H9 (cell line): ENCODE data around the gene SOX30. TPM values are rescaled to one million over a fixed set of nuclear protein-coding genes. Genes with fewer than 3 reads are reported as not detected.

ENCODE experiments used
- DNase-seq: peaks from one replicate; pipeline ENCODE4 v3.0.0-alpha.2; 2017
- H2AFZ ChIP-seq: one replicate; pipeline ENCODE4 v1.6.1; 2013; ENCODE audit warnings: mild to moderate bottlenecking, low read length, control low read depth, moderate library complexity
- H2AK5ac ChIP-seq: 2 replicates; pipeline ENCODE4 v1.6.1; 2013; ENCODE audit warnings: low read length, control low read depth, mixed read lengths; ENCODE audit not compliant: insufficient read length
- H2BK120ac ChIP-seq: one replicate; pipeline ENCODE4 v1.6.1; 2013; ENCODE audit warnings: low read depth, mild to moderate bottlenecking, low read length, control low read depth, inconsistent platforms; ENCODE audit not compliant: poor library complexity, severe bottlenecking
- H2BK12ac ChIP-seq: 2 replicates; pipeline ENCODE4 v1.6.1; 2013; ENCODE audit warnings: low read length, control low read depth, mixed read lengths, low read depth; ENCODE audit not compliant: insufficient read length
- H2BK15ac ChIP-seq: 2 replicates; pipeline ENCODE4 v1.6.1; 2013; ENCODE audit warnings: low read depth, low read length, control low read depth
- H2BK20ac ChIP-seq: one replicate; pipeline ENCODE4 v1.6.1; 2013; ENCODE audit warnings: low read depth, mild to moderate bottlenecking, low read length, control low read depth, inconsistent platforms; ENCODE audit not compliant: poor library complexity, severe bottlenecking
- H2BK5ac ChIP-seq: 2 replicates; pipeline ENCODE4 v1.6.1; 2013; ENCODE audit warnings: low read length, control low read depth, mixed read lengths; ENCODE audit not compliant: insufficient read length
- H3K14ac ChIP-seq: 2 replicates; pipeline ENCODE4 v1.6.1; 2013; ENCODE audit warnings: low read length, control low read depth; ENCODE audit not compliant: insufficient read depth
- H3K18ac ChIP-seq: 2 replicates; pipeline ENCODE4 v1.6.1; 2013; ENCODE audit warnings: low read depth, mild to moderate bottlenecking, mixed read lengths, low read length, control low read depth; ENCODE audit not compliant: insufficient read length
- H3K23ac ChIP-seq: 2 replicates; pipeline ENCODE4 v1.6.1; 2013; ENCODE audit warnings: low read length, control low read depth, mixed read lengths, low read depth; ENCODE audit not compliant: insufficient read length
- H3K23me2 ChIP-seq: 2 replicates; pipeline ENCODE4 v1.6.1; 2013; ENCODE audit warnings: low read depth, mild to moderate bottlenecking, mixed read lengths, low read length, control low read depth; ENCODE audit not compliant: insufficient read length, poor library complexity, severe bottlenecking
- H3K27ac ChIP-seq: 2 replicates; pipeline ENCODE4 v1.5.1; 2013; ENCODE audit warnings: low read length, control low read depth, mixed read lengths, low read depth; ENCODE audit not compliant: insufficient read length
- H3K27me3 ChIP-seq: 2 replicates; pipeline ENCODE4 v1.6.1; 2013; ENCODE audit warnings: low read length, control low read depth, inconsistent platforms; ENCODE audit not compliant: insufficient read depth
- H3K4ac ChIP-seq: 2 replicates; pipeline ENCODE4 v1.6.1; 2013; ENCODE audit warnings: low read depth, mild to moderate bottlenecking, control low read depth, inconsistent platforms, low read length, moderate library complexity
- H3K4me1 ChIP-seq: 2 replicates; pipeline ENCODE4 v1.6.1; 2013; ENCODE audit warnings: low read length, control low read depth, inconsistent platforms; ENCODE audit not compliant: insufficient read depth
- H3K4me2 ChIP-seq: 2 replicates; pipeline ENCODE4 v1.6.1; 2013; ENCODE audit warnings: low read length, control low read depth, mixed read lengths; ENCODE audit not compliant: insufficient read length, insufficient read depth
- H3K56ac ChIP-seq: 2 replicates; pipeline ENCODE4 v1.6.1; 2013; ENCODE audit warnings: low read depth, mild to moderate bottlenecking, mixed read lengths, low read length, control low read depth; ENCODE audit not compliant: insufficient read length
- H3K79me1 ChIP-seq: 2 replicates; pipeline ENCODE4 v1.6.1; 2013; ENCODE audit warnings: low read depth, mild to moderate bottlenecking, moderate library complexity, low read length, control low read depth, inconsistent platforms; ENCODE audit not compliant: insufficient read depth, poor library complexity, severe bottlenecking
- H3K79me2 ChIP-seq: 2 replicates; pipeline ENCODE4 v1.6.1; 2013; ENCODE audit warnings: low read length, control low read depth, inconsistent platforms; ENCODE audit not compliant: insufficient read depth
- H3K9ac ChIP-seq: 2 replicates; pipeline ENCODE4 v1.6.1; 2013; ENCODE audit warnings: low read length, control low read depth, mixed read lengths; ENCODE audit not compliant: insufficient read length; ENCODE audit errors: extremely low read depth
- H3K9me3 ChIP-seq: one replicate; pipeline ENCODE4 v1.6.1; 2013; ENCODE audit warnings: low read depth, low read length, inconsistent platforms; ENCODE audit not compliant: control insufficient read depth
- H3T11ph ChIP-seq: one replicate; pipeline ENCODE4 v1.6.1; 2013; ENCODE audit warnings: mild to moderate bottlenecking, low read length, control low read depth, inconsistent platforms
- H4K20me1 ChIP-seq: one replicate; pipeline ENCODE4 v1.6.1; 2013; ENCODE audit not compliant: control insufficient read depth, insufficient read length, insufficient read depth
- H4K5ac ChIP-seq: 2 replicates; pipeline ENCODE4 v1.6.1; 2013; ENCODE audit warnings: low read depth, mild to moderate bottlenecking, mixed read lengths, low read length, control low read depth; ENCODE audit not compliant: insufficient read length
- H4K8ac ChIP-seq: replicated peaks from 2 replicates; pipeline ENCODE4 v1.6.1; 2013; ENCODE audit warnings: low read length, control low read depth, mixed read lengths, low read depth; ENCODE audit not compliant: insufficient read length
- H4K91ac ChIP-seq: 2 replicates; pipeline ENCODE4 v1.6.1; 2013; ENCODE audit warnings: low read depth, mild to moderate bottlenecking, moderate library complexity, mixed read lengths, low read length, control low read depth; ENCODE audit not compliant: insufficient read length
- H3K27ac Mint-ChIP-seq, 3 experiments: 2 replicates in 2 of 3; 3 replicates in 1 of 3; pipeline ENCODE4 v1.8.0; 2020 to 2021; ENCODE audit warnings: mixed read lengths in 3 of 3, mild to moderate bottlenecking in 1 of 3, moderate library complexity in 1 of 3
- H3K27me3 Mint-ChIP-seq: 2 replicates; pipeline ENCODE4 v1.8.0; 2021; ENCODE audit warnings: low read depth, mild to moderate bottlenecking, moderate library complexity, mixed read lengths
- H3K36me3 Mint-ChIP-seq, 3 experiments: 2 replicates in 2 of 3; 3 replicates in 1 of 3; pipeline ENCODE4 v1.8.0; 2020 to 2021; ENCODE audit warnings: low read depth in 3 of 3, mixed read lengths in 3 of 3; ENCODE audit not compliant: insufficient read depth in 1 of 3
- H3K4me1 Mint-ChIP-seq, 2 experiments: 2 replicates each; pipeline ENCODE4 v1.8.0; 2020; ENCODE audit warnings: mixed read lengths in 2 of 2
- H3K4me3 Mint-ChIP-seq, 2 experiments: 2 replicates in 1 of 2; 3 replicates in 1 of 2; pipeline ENCODE4 v1.8.0; 2020 to 2021; ENCODE audit warnings: mild to moderate bottlenecking in 2 of 2, mixed read lengths in 2 of 2, moderate library complexity in 1 of 2
- H3K9me3 Mint-ChIP-seq, 2 experiments: 2 replicates in 1 of 2; 3 replicates in 1 of 2; pipeline ENCODE4 v1.8.0; 2020; ENCODE audit warnings: mild to moderate bottlenecking in 2 of 2, mixed read lengths in 2 of 2, moderate library complexity in 1 of 2
- WGBS: extraction: QIAGEN DNeasy Blood & Tissue Kit; methylation state at CpG from one replicate; pipeline ENCODE4 v1.1.7; 2013; ENCODE audit warnings: missing lambda C conversion rate, low lambda C conversion rate, mixed read lengths; ENCODE audit not compliant: insufficient read length; ENCODE audit errors: extremely low coverage; 5-methylcytosine and 5-hydroxymethylcytosine counted together
- total RNA-seq: library from RNA; stranded (reverse); gene quantifications from 2 replicates; pipeline ENCODE4 v1.2.1, GENCODE V29; 2021
- TF ChIP-seq, protein P1 (sequence below): fragments of 200-600 bp; sonication (generic); conservative IDR thresholded peaks from 3 replicates; pipeline ENCODE4 v1.8.0; 2021; ENCODE audit warnings: antibody characterized with exemption, mild to moderate bottlenecking

Gene SOX30
- total RNA-seq, 1 experiment from 2014 or later: not detected

- H3K4me3 Mint-ChIP-seq: no peak overlapping the region
- no peak overlapping the region for H2BK12ac ChIP-seq
- H3K23me2 ChIP-seq: peaks cover 2% of the 10 kb centered on the region
- H2BK5ac ChIP-seq: no peak overlapping the region
- H2BK120ac ChIP-seq: no peak overlapping the region
- H3K27ac ChIP-seq: no peak overlapping the region
- H2AFZ ChIP-seq: no peak overlapping the region
- no peak overlapping the region for H3K23ac ChIP-seq
- no peak overlapping the region for H2BK15ac ChIP-seq
- H3K27ac Mint-ChIP-seq: no peak overlapping the region
- H3K9me3 ChIP-seq: no peaks in the 10 kb centered on the region
- TF ChIP-seq, protein P1, sequence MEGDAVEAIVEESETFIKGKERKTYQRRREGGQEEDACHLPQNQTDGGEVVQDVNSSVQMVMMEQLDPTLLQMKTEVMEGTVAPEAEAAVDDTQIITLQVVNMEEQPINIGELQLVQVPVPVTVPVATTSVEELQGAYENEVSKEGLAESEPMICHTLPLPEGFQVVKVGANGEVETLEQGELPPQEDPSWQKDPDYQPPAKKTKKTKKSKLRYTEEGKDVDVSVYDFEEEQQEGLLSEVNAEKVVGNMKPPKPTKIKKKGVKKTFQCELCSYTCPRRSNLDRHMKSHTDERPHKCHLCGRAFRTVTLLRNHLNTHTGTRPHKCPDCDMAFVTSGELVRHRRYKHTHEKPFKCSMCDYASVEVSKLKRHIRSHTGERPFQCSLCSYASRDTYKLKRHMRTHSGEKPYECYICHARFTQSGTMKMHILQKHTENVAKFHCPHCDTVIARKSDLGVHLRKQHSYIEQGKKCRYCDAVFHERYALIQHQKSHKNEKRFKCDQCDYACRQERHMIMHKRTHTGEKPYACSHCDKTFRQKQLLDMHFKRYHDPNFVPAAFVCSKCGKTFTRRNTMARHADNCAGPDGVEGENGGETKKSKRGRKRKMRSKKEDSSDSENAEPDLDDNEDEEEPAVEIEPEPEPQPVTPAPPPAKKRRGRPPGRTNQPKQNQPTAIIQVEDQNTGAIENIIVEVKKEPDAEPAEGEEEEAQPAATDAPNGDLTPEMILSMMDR: no peak
- H4K91ac ChIP-seq: no peak overlapping the region
- H3K9ac ChIP-seq: no peak overlapping the region
- no peaks in the 10 kb centered on the region for H3K79me2 ChIP-seq
- no peak for DNase-seq
- H3K4me2 ChIP-seq: no peak overlapping the region
- no CpG with 5 or more reads among the region's 7 CpGs for WGBS
- no peak overlapping the region for H3K56ac ChIP-seq
- H2AK5ac ChIP-seq: no peak overlapping the region
- H3K27me3 ChIP-seq: no peaks in the 10 kb centered on the region
- H3K27me3 Mint-ChIP-seq: peaks cover 8% of the 10 kb centered on the region
- H3T11ph ChIP-seq: no peak overlapping the region
- no peaks in the 10 kb centered on the region for H3K79me1 ChIP-seq
- peaks cover under 1 to 4% (median 2%) of the 10 kb centered on the region in 3 experiments; a peak in 3 of 7 replicates for H3K36me3 Mint-ChIP-seq
- H2BK20ac ChIP-seq: no peak overlapping the region
- no peaks in the 10 kb centered on the region for H4K20me1 ChIP-seq
- H3K4me1 Mint-ChIP-seq: peaks cover 0 to 4% of the 10 kb centered on the region in 2 experiments; a peak in 1 of 4 replicates
- H3K18ac ChIP-seq: no peak overlapping the region
- no peaks in the 10 kb centered on the region for H3K4me1 ChIP-seq
- no peak overlapping the region for H4K5ac ChIP-seq
- H3K14ac ChIP-seq: no peak overlapping the region
- no peak overlapping the region for H4K8ac ChIP-seq
- H3K9me3 Mint-ChIP-seq: peaks cover 4 to 5% of the 10 kb centered on the region in 2 experiments
- no peak overlapping the region for H3K4ac ChIP-seq
Measured at GRCh38 chr5:157648275-157648990, 3.8 kb downstream of the SOX30 start.
